Tibial nerve (tissue), 4 donors: ENCODE measurements around the gene RHEB.
"Not testable (repeated sequence)": the region's sequence is repeated elsewhere in the genome, so short reads cannot be mapped to it uniquely, and the experiment has no call there.

Experiments used
- CTCF ChIP-seq, 5 experiments: fragments of 200-600 bp in 3 of 5; fragments of 450-650 bp in 2 of 5; sonication (generic) in 3 of 5; IDR thresholded peaks; one replicate each; pipeline ENCODE4 v1.5.1; 2016 to 2019; ENCODE audit warnings: antibody characterized with exemption in 5 of 5, mild to moderate bottlenecking in 3 of 5, moderate library complexity in 2 of 5
- EP300 ChIP-seq, 2 donors: sonication (generic); formaldehyde crosslinking; IDR thresholded peaks; one replicate each; pipeline ENCODE4 v1.6.1; 2017; ENCODE audit warnings: antibody characterized with exemption in 2 of 2, mild to moderate bottlenecking in 1 of 2
- POLR2A ChIP-seq, 2 donors: fragments of 450-650 bp; IDR thresholded peaks; one replicate each; pipeline ENCODE4 v1.6.1; 2017; ENCODE audit warnings: antibody characterized with exemption in 2 of 2, mild to moderate bottlenecking in 2 of 2, moderate library complexity in 2 of 2

GRCh38 chr7:151536178-151536577 is 16.5 kb upstream of the RHEB start:
- TF ChIP-seq CTCF, POLR2A, EP300 (IDR thresholded peaks at IDR 0.05): not testable (repeated sequence)
